ENCODE data around the gene TRAIP.
"Not testable (repeated sequence)": the region's sequence is repeated elsewhere in the genome, so short reads cannot be mapped to it uniquely, and the experiment has no call there.

The TRAIP gene

GRCh38 chr3:49790626-49791411 is 65.5 kb downstream of the TRAIP start:
- DNase-seq = peak; percentile 26

GRCh38 chr3:49788056-49788455 is 68.3 kb downstream of the TRAIP start:
- no peak for DNase-seq

- DNase-seq = no peak
These were observed 68.8 kb downstream of the TRAIP start for GRCh38 chr3:49787536-49787935.

- no peak for DNase-seq
These were observed 69.2 kb downstream of the TRAIP start for GRCh38 chr3:49787182-49787464.

DNA sequence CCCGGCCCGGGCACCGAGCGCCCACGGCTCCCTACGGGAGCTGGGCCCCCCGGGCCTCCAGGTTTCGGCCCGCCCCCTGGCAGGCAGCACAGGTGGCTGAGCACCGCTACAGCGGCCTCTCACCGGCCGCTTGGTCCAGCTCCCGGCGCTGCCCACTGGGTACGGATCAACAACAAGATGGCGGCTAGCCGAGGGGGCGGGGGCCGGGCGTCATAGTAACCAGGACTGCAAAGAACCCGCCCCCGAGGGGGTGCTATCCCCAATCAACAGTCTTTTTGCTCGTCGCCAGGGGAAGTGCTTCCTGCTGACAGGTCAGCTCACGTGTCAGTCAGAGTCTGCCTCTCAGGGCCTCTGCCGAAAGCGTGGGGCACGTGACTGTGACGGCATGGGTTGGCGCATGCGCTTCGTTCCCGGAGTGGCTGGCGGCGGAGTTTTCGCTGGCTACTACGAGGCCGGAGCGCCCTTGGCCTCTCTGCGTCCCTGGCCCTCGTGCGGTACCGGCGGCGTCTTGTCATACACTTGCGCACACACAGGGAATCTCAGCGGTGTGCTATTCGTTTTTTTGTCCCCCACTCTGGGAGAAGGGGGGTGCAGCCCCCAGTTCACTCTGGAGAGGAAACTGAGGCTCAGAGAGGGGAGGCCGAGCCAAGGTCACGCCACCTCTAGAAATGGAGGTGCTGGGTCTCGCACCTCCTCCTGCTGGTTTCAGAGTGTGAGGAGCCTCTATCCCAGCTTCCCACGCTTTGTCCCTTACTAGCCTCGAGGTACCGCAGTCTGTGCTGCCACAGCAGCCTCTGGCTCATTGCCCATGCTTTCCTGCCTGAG is 69.8 kb downstream of the TRAIP start, which contains the start of gene IP6K1:
Gene IP6K1 (minus strand): TSS at position 186 of the 825 bp plus-strand sequence. CDS start 38,502 bp downstream, outside the sequence.
- DNase-seq = peak; percentile 99

- peak; percentile 33 for DNase-seq
These were observed 70.6 kb downstream of the TRAIP start for GRCh38 chr3:49785565-49786356.

- DNase-seq = not testable (repeated sequence)
These were observed 74.1 kb downstream of the TRAIP start for GRCh38 chr3:49782277-49782676.

- no peak for DNase-seq
These were observed 74.8 kb downstream of the TRAIP start for GRCh38 chr3:49781415-49782199.

DNA sequence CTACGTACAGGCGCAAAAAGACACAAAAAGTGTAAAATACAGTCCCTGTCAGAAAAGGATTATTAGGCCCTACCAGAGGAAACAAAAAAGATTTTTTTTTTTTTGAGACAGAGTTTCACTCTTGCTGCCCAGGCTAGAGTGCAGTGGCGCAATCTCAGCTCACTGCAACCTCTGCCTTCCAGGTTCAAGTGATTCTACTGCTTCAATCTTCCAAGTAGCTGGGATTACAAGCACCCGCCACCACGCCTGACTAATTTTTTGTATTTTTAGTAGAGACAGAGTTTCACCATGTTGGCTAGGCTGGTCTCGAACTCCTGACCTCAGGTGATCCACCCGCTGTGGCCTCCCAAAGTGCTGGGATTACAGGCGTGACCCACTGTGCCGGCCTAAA is 75.4 kb downstream of the TRAIP start:
- not testable (repeated sequence) for DNase-seq

- DNase-seq = no peak
These were observed 76.0 kb downstream of the TRAIP start for GRCh38 chr3:49780080-49780974.

GRCh38 chr3:49779358-49780079 is 76.8 kb downstream of the TRAIP start:
- DNase-seq = no peak

All from NCI-H146 (cell line).